ENCODE results near the gene B3GALNT2.
"Not testable (repeated sequence)": the region's sequence is repeated elsewhere in the genome, so short reads cannot be mapped to it uniquely, and the experiment has no call there.

Gene B3GALNT2

DNA sequence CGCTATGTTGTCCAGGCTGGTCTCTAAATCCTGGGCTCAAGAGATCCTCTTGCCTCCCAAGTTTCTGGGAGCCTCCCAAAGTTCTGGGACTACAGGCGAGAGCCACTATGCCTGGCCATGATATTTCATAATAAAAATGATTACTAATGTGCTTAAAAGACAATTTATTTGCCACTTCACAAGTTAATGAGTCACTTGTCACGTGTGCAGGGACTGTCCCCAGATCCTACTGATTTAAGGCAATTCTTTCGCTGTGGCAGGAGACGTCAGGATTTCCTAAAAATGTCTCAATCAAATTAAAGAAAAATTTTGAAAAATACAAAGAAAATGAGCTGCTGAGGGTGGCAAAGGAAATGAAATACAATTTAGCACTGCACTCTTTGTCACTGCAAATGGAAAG is 43.5 kb downstream of the B3GALNT2 start:
- no peak for DNase-seq
- Histone ChIP-seq H3K9me2 (replicated peaks; ENCODE audit: insufficient read depth, low read length) (no peaks in the 10 kb centered on the region), H3K27me3 (replicated peaks; ENCODE audit: insufficient read depth, low read length) (no peaks in the 10 kb centered on the region), H3K4me3 (ENCODE audit: low read length) (no peak overlapping the region), H3K36me3 (replicated peaks; ENCODE audit: insufficient read depth, low read length) (no peaks in the 10 kb centered on the region), H3K9ac (ENCODE audit: low read length) (no peak overlapping the region), H3K4me1 (ENCODE audit: low read length) (no peaks in the 10 kb centered on the region), H2AFZ (ENCODE audit: low read length) (no peak overlapping the region), H3K9me3 (replicated peaks; ENCODE audit: insufficient read depth, low read length) (no peaks in the 10 kb centered on the region), H3F3A (ENCODE audit: insufficient read depth, low read length) (no peaks in the 10 kb centered on the region; the same call in 1 of the 2 replicates), H4K20me1 (ENCODE audit: insufficient read depth, low read length) (no peaks in the 10 kb centered on the region), H3K4me2 (ENCODE audit: low read depth, low read length) (no peak overlapping the region), H3K79me2 (ENCODE audit: low read length) (no peaks in the 10 kb centered on the region), H3K27ac (ENCODE audit: low read length) (no peak overlapping the region)
- TF ChIP-seq EZH2 (optimal IDR thresholded peaks at IDR 0.05; ENCODE audit: low read depth, low read length) (no peak), EZH2phosphoT487 (IDR thresholded peaks at IDR 0.05; ENCODE audit: low read length) (no peak), CTCF (IDR thresholded peaks at IDR 0.05; ENCODE audit: low read length) (no peak)

DNA sequence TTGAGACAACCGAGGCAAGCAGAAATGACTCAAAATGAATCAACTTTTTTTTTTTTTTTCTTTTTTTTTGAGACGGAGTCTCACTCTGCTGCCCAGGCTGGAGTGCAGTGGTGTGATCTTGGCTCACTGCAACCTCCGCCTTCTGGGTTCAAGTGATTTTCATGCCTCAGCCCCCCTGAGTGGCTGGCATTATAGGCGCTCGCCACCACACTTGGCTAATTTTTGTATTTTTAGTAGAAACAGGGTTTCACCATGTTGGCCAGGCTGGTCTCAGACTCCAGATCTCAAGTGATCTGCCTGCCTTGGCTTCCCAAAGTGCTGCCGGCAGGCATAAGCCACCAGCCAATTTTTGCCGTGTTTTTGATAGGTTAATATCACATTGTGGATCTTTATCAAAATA is 46.4 kb downstream of the B3GALNT2 start:
- not testable (repeated sequence) for H2AFZ ChIP-seq (ENCODE audit: low read length); H3K9me2 ChIP-seq (replicated peaks; ENCODE audit: insufficient read depth, low read length); H3K4me3 ChIP-seq (ENCODE audit: low read length); H3K4me2 ChIP-seq (ENCODE audit: low read depth, low read length); H3K36me3 ChIP-seq (replicated peaks; ENCODE audit: insufficient read depth, low read length); H3K9me3 ChIP-seq (replicated peaks; ENCODE audit: insufficient read depth, low read length); H3K4me1 ChIP-seq (ENCODE audit: low read length); H3K79me2 ChIP-seq (ENCODE audit: low read length); H3F3A ChIP-seq (ENCODE audit: insufficient read depth, low read length); DNase-seq; H3K9ac ChIP-seq (ENCODE audit: low read length); H3K27me3 ChIP-seq (replicated peaks; ENCODE audit: insufficient read depth, low read length); H4K20me1 ChIP-seq (ENCODE audit: insufficient read depth, low read length); H3K27ac ChIP-seq (ENCODE audit: low read length)

DNA sequence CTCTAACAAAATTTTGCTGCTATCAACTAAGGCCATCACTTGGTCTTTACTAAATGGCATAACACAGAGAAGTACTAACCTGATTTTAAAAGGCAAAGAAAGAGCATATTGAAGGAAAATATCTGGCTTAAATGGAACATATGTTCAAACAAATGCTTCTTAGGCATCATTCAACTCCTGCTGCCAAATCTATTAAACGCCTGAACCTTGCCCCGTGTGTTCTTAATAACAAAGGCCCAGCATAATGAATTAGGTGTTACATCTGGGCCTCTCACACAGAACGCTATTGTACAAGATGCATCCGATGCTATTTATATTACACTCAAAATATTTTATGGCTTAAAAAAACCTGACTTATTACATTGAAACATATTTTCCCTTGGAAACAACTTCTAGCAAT is 48.4 kb downstream of the B3GALNT2 start:
- no peak overlapping the region for H3K9ac ChIP-seq (ENCODE audit: low read length)
- H3K9me2 ChIP-seq (replicated peaks; ENCODE audit: insufficient read depth, low read length) = no peaks in the 10 kb centered on the region
- H3K79me2 ChIP-seq (ENCODE audit: low read length) = no peaks in the 10 kb centered on the region
- H3K27ac ChIP-seq (ENCODE audit: low read length) = no peak overlapping the region
- no peaks in the 10 kb centered on the region; the same call in 1 of the 2 replicates for H3F3A ChIP-seq (ENCODE audit: insufficient read depth, low read length)
- H3K4me1 ChIP-seq (ENCODE audit: low read length) = no peaks in the 10 kb centered on the region
- H3K4me3 ChIP-seq (ENCODE audit: low read length) = no peak overlapping the region
- H2AFZ ChIP-seq (ENCODE audit: low read length) = no peak overlapping the region
- H3K9me3 ChIP-seq (replicated peaks; ENCODE audit: insufficient read depth, low read length) = no peaks in the 10 kb centered on the region
- H3K36me3 ChIP-seq (replicated peaks; ENCODE audit: insufficient read depth, low read length) = peaks cover 2% of the 10 kb centered on the region
- TF ChIP-seq EZH2 (optimal IDR thresholded peaks at IDR 0.05; ENCODE audit: low read depth, low read length) = no peak
- TF ChIP-seq CTCF (IDR thresholded peaks at IDR 0.05; ENCODE audit: low read length) = no peak
- no peak for TF ChIP-seq EZH2phosphoT487 (IDR thresholded peaks at IDR 0.05; ENCODE audit: low read length)
- no peaks in the 10 kb centered on the region for H4K20me1 ChIP-seq (ENCODE audit: insufficient read depth, low read length)
- no peak overlapping the region for H3K4me2 ChIP-seq (ENCODE audit: low read depth, low read length)
- DNase-seq = no peak
- H3K27me3 ChIP-seq (replicated peaks; ENCODE audit: insufficient read depth, low read length) = no peaks in the 10 kb centered on the region

DNA sequence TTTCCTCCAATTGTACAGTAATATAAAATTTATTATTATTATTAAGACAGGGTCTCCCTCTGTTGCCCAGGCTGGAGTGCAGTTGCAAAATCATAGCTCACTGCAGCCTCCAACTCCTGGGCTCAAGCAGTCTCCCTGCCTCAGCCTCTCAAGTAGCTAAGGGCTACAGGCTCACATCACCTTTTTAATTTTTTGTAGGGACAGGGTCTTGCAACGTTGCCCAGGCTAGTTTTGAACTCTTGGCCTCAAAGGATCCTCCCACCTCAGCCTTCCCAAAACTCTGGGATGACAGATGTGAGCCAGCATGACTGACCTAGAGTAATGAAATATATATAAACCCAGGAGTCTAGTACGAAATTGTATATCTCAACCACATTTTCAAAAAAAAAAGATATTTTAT is 49.2 kb downstream of the B3GALNT2 start:
- Histone ChIP-seq H3K27me3 (replicated peaks; ENCODE audit: insufficient read depth, low read length) (no peaks in the 10 kb centered on the region), H3F3A (ENCODE audit: insufficient read depth, low read length) (no peaks in the 10 kb centered on the region; the same call in 1 of the 2 replicates), H2AFZ (ENCODE audit: low read length) (no peak overlapping the region), H3K9me3 (replicated peaks; ENCODE audit: insufficient read depth, low read length) (no peaks in the 10 kb centered on the region), H3K36me3 (replicated peaks; ENCODE audit: insufficient read depth, low read length) (peaks cover 10% of the 10 kb centered on the region), H3K4me3 (ENCODE audit: low read length) (no peak overlapping the region), H3K4me1 (ENCODE audit: low read length) (no peaks in the 10 kb centered on the region), H3K4me2 (ENCODE audit: low read depth, low read length) (no peak overlapping the region), H3K27ac (ENCODE audit: low read length) (no peak overlapping the region), H3K9ac (ENCODE audit: low read length) (no peak overlapping the region), H3K9me2 (replicated peaks; ENCODE audit: insufficient read depth, low read length) (no peaks in the 10 kb centered on the region), H4K20me1 (ENCODE audit: insufficient read depth, low read length) (no peaks in the 10 kb centered on the region), H3K79me2 (ENCODE audit: low read length) (no peaks in the 10 kb centered on the region)
- TF ChIP-seq EZH2 (optimal IDR thresholded peaks at IDR 0.05; ENCODE audit: low read depth, low read length) (no peak), EZH2phosphoT487 (IDR thresholded peaks at IDR 0.05; ENCODE audit: low read length) (no peak), CTCF (IDR thresholded peaks at IDR 0.05; ENCODE audit: low read length) (no peak)
- no peak for DNase-seq
